ENCODE data around the gene MYO7A. TPM values are rescaled to one million over a fixed set of nuclear protein-coding genes. Genes with fewer than 3 reads are reported as not detected.

The MYO7A gene
- total RNA-seq, 1 donor from 2014 or later = 46.4 TPM

DNA sequence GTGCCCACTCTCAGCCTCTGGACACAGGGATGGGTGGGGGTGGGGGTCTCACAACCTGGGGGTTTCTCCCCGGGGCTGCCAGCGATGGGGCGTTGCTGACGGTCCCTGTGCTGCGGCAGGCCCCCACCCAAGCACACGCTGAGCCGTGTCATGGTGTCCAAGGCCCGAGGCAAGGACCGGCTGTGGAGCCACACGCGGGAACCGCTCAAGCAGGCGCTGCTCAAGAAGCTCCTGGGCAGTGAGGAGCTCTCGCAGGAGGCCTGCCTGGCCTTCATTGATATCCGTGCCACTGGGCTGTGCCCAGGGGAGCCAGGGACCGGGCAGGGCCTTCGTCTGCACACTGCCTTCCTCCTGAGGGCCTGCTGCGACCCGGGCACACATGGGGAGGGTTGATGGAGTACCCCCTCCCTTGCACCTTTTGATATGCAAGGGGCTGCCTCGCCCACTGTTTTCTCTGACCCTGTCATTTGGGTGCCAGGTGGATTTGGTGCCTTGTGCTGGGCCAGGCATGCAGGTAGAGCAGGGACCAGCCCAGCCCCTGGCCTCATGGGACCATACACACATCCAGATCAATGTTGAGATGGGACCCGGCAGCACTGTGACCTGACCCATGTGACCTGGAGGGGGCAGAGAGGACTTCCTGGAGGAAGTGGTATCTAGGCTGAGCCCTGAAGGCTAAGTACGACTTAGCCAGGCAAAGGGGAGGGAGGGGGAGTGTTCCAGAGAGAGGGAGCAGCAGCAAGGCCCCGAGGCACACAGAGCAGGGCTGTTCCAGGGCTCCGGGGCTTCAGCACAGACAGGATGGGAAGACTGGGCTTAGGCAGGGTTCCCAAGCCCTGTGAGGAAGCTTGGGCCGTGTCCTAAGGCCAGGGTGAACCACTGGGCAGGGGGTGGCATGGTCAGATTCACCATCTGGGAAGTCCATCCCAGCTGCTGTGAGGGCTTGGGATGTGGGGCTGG lies 75.2 kb downstream of the MYO7A start:
- H3K9me3 ChIP-seq = no peaks in the 10 kb centered on the region
- intact Hi-C loops (cut with DNase I) = no loop called here
- H3K27ac ChIP-seq = no peak overlapping the region
- no peak overlapping the region for H3K4me3 ChIP-seq
- no peaks in the 10 kb centered on the region for H3K36me3 ChIP-seq
- H3K4me1 ChIP-seq = no peaks in the 10 kb centered on the region
- DNase-seq (ENCODE audit: low spot score in 2 of 2) = peak in 1 of 2 donors; percentile 61
- TF ChIP-seq CTCF (IDR thresholded peaks at IDR 0.05) = no peak
- H3K27me3 ChIP-seq = no peaks in the 10 kb centered on the region

DNA sequence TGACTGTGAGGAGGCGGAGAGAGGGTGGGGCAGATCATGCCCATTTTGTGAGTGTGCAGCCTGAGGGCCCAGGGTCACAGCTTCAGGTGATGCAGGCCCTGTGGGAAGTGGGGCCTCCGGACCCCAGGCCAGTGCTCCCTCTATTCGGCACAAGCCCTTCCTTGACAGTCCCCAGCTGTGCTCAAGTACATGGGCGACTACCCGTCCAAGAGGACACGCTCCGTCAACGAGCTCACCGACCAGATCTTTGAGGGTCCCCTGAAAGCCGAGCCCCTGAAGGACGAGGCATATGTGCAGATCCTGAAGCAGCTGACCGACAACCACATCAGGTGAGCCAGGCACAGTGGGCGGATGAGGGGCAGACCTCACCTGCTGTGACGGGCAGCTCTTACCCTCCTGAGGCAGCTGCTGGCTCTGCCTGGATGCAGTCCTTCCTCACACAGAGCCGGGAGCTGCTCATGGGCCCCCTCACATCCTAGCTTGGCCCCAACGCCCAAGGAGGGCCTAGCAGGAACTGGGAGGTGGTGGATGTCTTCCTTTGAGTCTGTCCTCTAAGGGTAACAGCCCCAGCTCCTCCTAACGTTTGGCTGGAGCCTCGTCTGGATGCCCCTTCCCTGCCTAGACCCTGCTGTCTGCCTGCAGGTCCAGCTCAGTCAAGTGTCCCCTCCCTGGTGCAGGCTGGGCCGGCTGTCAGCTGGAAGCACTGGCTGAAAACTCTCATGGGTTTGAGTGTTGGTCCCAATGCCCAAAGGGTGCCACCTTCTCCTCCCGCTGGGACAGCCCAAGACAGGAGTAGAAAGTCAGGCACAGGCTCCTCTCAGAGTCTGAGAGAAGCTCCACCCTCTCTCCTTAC lies 76.1 kb downstream of the MYO7A start:
- no peak overlapping the region for H3K4me3 ChIP-seq
- intact Hi-C loops (cut with DNase I) = no loop called here
- H3K27me3 ChIP-seq = no peaks in the 10 kb centered on the region
- DNase-seq (ENCODE audit: low spot score in 2 of 2) = peak in 1 of 2 donors; percentile 56
- no peaks in the 10 kb centered on the region for H3K9me3 ChIP-seq
- no peaks in the 10 kb centered on the region for H3K36me3 ChIP-seq
- H3K4me1 ChIP-seq = no peaks in the 10 kb centered on the region
- no peak overlapping the region for H3K27ac ChIP-seq
- no peak for TF ChIP-seq CTCF (IDR thresholded peaks at IDR 0.05)

DNA sequence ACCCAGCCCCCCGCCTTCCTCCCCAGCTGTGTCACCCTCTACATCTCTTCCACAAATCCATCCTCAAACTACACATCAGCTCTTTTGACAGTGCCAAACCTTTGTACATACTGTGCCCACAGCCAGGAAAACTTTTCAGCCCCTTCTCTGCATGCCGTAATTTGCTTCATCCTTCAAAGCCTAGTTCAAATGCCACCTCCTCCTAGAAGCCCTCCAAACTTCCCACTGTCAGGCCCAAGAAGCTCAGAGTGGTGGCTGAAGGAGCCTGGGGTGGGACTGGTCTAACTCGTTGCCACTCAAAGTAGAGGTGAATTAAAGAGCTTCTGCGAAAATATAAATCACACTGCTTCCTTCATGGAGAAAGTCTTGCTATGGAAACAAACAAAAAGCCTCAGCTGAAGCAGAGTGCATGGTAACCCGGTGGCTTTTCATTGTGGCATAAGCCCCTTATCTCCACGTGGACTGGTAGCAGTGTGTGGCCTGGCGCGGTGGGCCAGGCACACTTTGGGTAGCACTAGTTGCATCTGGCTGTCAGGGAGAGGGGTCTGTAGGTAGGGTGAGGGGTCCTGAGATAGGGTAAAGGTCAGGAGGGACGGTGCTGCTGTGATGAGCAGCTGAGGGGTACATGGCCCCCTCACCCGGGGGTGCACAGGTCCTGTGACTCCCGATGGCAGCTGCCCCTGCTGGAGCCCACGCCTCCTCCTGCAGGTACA lies 76.9 kb downstream of the MYO7A start:
- Histone ChIP-seq H3K9me3 (no peaks in the 10 kb centered on the region), H3K27ac (no peak overlapping the region), H3K4me1 (no peaks in the 10 kb centered on the region), H3K27me3 (no peaks in the 10 kb centered on the region), H3K4me3 (no peak overlapping the region), H3K36me3 (no peaks in the 10 kb centered on the region)
- intact Hi-C loops (cut with DNase I) = no loop called here
- no peak for DNase-seq (ENCODE audit: low spot score in 2 of 2)
- no peak for TF ChIP-seq CTCF (IDR thresholded peaks at IDR 0.05)

DNA sequence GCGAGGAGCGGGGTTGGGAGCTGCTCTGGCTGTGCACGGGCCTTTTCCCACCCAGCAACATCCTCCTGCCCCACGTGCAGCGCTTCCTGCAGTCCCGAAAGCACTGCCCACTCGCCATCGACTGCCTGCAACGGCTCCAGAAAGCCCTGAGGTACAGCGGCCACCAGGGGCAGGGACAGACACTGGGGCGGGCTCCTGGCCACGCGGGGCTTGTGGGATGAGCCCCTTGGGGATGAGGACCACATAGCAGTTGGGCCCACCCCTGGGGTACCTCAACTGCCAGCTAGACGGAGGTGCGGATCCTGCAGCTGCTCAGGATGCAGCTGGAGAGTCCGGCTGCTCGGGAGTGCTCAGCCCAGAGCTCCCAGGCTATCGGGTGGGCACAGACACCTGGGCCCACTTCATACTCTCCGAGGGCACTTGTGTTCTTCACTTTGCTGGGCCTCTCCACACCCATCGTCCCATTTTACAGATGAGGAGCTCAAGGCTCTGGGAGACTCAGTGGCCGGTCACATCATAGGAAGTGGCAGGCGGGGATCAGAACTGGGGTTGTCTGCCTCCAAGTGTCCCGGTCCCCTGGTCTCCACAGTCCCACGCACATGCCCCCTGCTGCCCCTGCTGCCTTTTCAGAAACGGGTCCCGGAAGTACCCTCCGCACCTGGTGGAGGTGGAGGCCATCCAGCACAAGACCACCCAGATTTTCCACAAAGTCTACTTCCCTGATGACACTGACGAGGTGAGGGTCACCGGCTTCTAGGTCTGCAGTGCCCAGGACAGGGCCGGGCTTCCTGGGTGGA lies 77.6 kb downstream of the MYO7A start:
- Histone ChIP-seq H3K4me1 (no peaks in the 10 kb centered on the region), H3K27me3 (no peaks in the 10 kb centered on the region), H3K9me3 (no peaks in the 10 kb centered on the region), H3K4me3 (no peak overlapping the region), H3K27ac (no peak overlapping the region), H3K36me3 (no peaks in the 10 kb centered on the region)
- DNase-seq (ENCODE audit: low spot score in 2 of 2) = peak in 1 of 2 donors; percentile 50
- no peak for TF ChIP-seq CTCF (IDR thresholded peaks at IDR 0.05)
- intact Hi-C loops (cut with DNase I) = no loop called here

Measured in ascending aorta (tissue), 2 donors.